ENCODE results near the gene MYO6.

MYO6 gene

GRCh38 chr6:75933387-75933975, 184.4 kb downstream of the MYO6 start:
- no peak for DNase-seq (ENCODE audit: low read depth, low spot score)
- in situ Hi-C loops (cut with HindIII; ENCODE audit: low sequenced_read_pairs) = no loop called here
- TF ChIP-seq, protein P1, sequence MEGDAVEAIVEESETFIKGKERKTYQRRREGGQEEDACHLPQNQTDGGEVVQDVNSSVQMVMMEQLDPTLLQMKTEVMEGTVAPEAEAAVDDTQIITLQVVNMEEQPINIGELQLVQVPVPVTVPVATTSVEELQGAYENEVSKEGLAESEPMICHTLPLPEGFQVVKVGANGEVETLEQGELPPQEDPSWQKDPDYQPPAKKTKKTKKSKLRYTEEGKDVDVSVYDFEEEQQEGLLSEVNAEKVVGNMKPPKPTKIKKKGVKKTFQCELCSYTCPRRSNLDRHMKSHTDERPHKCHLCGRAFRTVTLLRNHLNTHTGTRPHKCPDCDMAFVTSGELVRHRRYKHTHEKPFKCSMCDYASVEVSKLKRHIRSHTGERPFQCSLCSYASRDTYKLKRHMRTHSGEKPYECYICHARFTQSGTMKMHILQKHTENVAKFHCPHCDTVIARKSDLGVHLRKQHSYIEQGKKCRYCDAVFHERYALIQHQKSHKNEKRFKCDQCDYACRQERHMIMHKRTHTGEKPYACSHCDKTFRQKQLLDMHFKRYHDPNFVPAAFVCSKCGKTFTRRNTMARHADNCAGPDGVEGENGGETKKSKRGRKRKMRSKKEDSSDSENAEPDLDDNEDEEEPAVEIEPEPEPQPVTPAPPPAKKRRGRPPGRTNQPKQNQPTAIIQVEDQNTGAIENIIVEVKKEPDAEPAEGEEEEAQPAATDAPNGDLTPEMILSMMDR (IDR thresholded peaks at IDR 0.05; ENCODE audit: low read depth, low read length) = no peak

GRCh38 chr6:75934643-75935472, 185.8 kb downstream of the MYO6 start:
- peak overlapping the region; percentile 38 for H3K4me3 ChIP-seq (ENCODE audit: low read depth, low read length)
- TF ChIP-seq, protein P1 (IDR thresholded peaks at IDR 0.05; ENCODE audit: low read depth, low read length) = peak; percentile 77
- peak; percentile 83 for DNase-seq (ENCODE audit: low read depth, low spot score)
- in situ Hi-C loops (cut with HindIII; ENCODE audit: low sequenced_read_pairs) = no loop called here

More at GRCh38 chr6:75933387-75933975, 184.4 kb downstream of the MYO6 start:
- H3K4me3 ChIP-seq (ENCODE audit: low read depth, low read length) = no peak overlapping the region

GRCh38 chr6:75935473-75935793, 186.4 kb downstream of the MYO6 start:
- peak overlapping the region; percentile 38 for H3K4me3 ChIP-seq (ENCODE audit: low read depth, low read length)
- TF ChIP-seq, protein P1 (IDR thresholded peaks at IDR 0.05; ENCODE audit: low read depth, low read length) = no peak
- in situ Hi-C loops (cut with HindIII; ENCODE audit: low sequenced_read_pairs) = no loop called here
- DNase-seq (ENCODE audit: low read depth, low spot score) = no peak

DNA sequence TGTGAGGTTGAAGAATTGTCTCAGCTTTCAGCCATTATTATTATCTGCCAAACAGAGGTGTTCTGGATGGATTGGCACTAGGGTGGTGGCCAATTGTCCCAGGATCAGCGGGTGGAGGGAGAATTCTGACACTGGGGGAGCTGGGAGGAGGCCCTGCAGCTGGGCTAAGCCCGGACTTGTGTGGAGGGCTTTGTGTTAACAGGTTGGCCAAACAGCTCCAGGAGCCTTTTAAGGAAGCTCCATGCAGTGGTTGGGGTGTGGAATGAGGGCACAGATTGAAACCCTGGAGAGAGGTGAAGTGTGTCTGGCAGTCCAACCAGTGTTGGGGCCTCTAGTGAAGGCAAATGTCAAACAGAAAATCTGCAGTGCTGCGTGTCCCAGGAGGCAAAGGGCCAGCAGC, 187.6 kb downstream of the MYO6 start:
- TF ChIP-seq, protein P1 (IDR thresholded peaks at IDR 0.05; ENCODE audit: low read depth, low read length) = no peak
- H3K4me3 ChIP-seq (ENCODE audit: low read depth, low read length) = no peak overlapping the region
- DNase-seq (ENCODE audit: low read depth, low spot score) = no peak
- in situ Hi-C loops (cut with HindIII; ENCODE audit: low sequenced_read_pairs) = no loop called here

DNA sequence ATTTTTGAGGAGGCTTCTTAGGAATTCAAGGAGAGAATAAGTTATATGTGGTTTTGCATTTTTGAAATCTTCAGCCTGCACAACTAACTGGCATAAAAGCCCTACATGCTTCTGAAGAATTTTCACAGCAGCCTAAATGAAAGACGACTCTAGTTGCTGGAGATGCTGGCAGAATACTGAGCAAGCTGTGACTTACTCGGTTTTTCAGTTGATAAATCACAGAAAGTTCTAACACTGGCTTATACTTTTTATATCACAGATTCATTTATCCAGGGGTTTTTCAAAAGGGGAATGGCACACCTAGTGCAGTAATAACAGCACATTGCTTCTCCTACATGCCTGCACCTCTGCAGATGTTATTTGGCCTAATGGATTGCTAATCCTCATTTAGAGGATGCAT, 188.8 kb downstream of the MYO6 start:
- H3K4me3 ChIP-seq (ENCODE audit: low read depth, low read length) = no peak overlapping the region
- TF ChIP-seq, protein P1 (IDR thresholded peaks at IDR 0.05; ENCODE audit: low read depth, low read length) = no peak
- in situ Hi-C loops (cut with HindIII; ENCODE audit: low sequenced_read_pairs) = no loop called here
- no peak for DNase-seq (ENCODE audit: low read depth, low spot score)

GRCh38 chr6:75940564-75940963, 191.5 kb downstream of the MYO6 start:
- TF ChIP-seq, protein P1 (IDR thresholded peaks at IDR 0.05; ENCODE audit: low read depth, low read length) = no peak
- in situ Hi-C loops (cut with HindIII; ENCODE audit: low sequenced_read_pairs) = no loop called here
- no peak for DNase-seq (ENCODE audit: low read depth, low spot score)
- no peak overlapping the region for H3K4me3 ChIP-seq (ENCODE audit: low read depth, low read length)
